ENCODE measurements around the gene UTS2B.

UTS2B gene

DNA sequence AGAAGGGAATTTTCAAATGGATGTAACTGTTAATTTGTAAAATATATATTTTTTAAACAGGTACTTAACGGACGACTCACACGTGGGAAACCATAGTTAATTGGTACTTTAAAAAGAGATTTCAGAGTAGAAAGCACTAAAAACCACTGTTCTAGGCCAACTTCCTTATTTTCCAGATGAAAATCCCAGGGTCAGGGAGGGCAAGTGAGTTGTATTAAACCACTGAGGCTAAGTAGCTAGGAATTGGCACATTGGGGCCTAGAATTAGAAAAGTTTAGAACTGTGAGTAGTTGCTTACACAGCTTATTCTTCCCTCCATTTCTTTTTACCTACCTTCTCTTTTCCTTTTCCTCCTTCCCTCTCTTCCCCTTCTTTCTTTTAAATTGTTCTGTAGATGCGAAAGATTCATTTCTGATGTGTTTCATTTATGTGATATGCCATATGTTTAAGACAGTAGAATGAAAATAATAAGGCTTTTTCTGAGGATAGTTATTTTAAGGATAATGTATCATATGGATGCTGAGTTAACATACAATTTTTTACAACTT lies 4.1 kb upstream of the UTS2B start:
- Mint-ChIP-seq H3K27me3 (ENCODE audit: low read depth, poor library complexity) (no peaks in the 10 kb centered on the region), H3K4me1 (peaks cover 39% of the 10 kb centered on the region), H3K4me3 (no peak overlapping the region), H3K9me3 (no peaks in the 10 kb centered on the region), H3K36me3 (ENCODE audit: low read depth) (no peaks in the 10 kb centered on the region), H3K27ac (no peak overlapping the region)
- TF ChIP-seq, protein P1, sequence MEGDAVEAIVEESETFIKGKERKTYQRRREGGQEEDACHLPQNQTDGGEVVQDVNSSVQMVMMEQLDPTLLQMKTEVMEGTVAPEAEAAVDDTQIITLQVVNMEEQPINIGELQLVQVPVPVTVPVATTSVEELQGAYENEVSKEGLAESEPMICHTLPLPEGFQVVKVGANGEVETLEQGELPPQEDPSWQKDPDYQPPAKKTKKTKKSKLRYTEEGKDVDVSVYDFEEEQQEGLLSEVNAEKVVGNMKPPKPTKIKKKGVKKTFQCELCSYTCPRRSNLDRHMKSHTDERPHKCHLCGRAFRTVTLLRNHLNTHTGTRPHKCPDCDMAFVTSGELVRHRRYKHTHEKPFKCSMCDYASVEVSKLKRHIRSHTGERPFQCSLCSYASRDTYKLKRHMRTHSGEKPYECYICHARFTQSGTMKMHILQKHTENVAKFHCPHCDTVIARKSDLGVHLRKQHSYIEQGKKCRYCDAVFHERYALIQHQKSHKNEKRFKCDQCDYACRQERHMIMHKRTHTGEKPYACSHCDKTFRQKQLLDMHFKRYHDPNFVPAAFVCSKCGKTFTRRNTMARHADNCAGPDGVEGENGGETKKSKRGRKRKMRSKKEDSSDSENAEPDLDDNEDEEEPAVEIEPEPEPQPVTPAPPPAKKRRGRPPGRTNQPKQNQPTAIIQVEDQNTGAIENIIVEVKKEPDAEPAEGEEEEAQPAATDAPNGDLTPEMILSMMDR (IDR thresholded peaks at IDR 0.05), result no peak
- no peak for DNase-seq

DNA sequence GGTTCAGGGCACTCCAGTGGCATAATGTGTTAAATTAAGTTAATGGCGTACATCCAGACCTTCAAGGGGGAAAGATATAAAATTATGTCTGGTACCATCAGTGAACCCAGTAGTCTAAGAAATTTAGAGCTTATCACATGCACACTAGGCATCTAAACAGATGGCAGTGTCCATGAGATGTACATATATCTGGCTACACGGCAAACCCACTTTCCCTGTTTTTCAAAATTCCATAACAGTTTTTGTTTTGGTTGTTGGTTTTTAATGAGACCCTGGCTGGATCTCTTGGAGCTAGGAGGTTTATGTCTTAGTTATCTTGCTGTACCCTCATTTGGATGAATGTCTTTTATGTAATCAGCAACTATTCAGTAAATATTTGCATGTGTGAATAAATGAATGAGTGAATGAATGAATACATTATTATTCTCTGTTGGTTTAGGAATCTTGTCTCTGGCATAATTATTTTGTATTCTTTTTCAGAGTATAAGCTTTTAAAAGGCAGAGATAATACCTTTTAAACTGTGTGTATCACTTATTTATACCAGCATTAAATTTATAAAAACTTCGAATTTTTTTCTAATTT lies 3.1 kb upstream of the UTS2B start:
- H3K27ac Mint-ChIP-seq, result no peak overlapping the region
- TF ChIP-seq, protein P1 (IDR thresholded peaks at IDR 0.05), result no peak
- no peaks in the 10 kb centered on the region for H3K36me3 Mint-ChIP-seq (ENCODE audit: low read depth)
- H3K4me1 Mint-ChIP-seq, result peaks cover 45% of the 10 kb centered on the region
- no peak for DNase-seq
- H3K27me3 Mint-ChIP-seq (ENCODE audit: low read depth, poor library complexity), result no peaks in the 10 kb centered on the region
- no peak overlapping the region for H3K4me3 Mint-ChIP-seq
- H3K9me3 Mint-ChIP-seq, result no peaks in the 10 kb centered on the region

DNA sequence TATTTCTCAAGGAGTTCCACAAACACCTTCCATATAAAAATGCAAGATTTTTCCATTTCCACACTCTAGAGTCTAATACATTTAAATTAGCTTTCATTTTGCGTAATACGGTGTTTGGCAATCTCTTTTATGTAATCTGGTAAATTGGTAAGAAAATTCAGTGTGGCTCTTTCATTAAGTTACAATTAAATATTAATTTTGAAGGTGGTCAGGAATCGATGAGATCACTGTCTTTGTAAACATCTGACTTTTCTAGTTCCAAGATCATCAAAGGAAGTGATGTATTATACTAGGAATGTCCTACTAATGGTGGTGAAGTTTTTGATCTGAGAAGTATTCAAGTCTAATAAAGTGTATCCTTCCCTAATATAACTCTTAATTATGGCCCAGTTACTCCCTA lies 1.1 kb upstream of the UTS2B start:
- no peaks in the 10 kb centered on the region for H3K9me3 Mint-ChIP-seq
- H3K4me3 Mint-ChIP-seq, result peak overlapping the region; percentile 93
- H3K4me1 Mint-ChIP-seq, result peaks cover 54% of the 10 kb centered on the region
- DNase-seq, result no peak
- no peaks in the 10 kb centered on the region for H3K27me3 Mint-ChIP-seq (ENCODE audit: low read depth, poor library complexity)
- TF ChIP-seq, protein P1 (IDR thresholded peaks at IDR 0.05), result no peak
- H3K27ac Mint-ChIP-seq, result peak overlapping the region; percentile 98
- no peaks in the 10 kb centered on the region for H3K36me3 Mint-ChIP-seq (ENCODE audit: low read depth)

DNA sequence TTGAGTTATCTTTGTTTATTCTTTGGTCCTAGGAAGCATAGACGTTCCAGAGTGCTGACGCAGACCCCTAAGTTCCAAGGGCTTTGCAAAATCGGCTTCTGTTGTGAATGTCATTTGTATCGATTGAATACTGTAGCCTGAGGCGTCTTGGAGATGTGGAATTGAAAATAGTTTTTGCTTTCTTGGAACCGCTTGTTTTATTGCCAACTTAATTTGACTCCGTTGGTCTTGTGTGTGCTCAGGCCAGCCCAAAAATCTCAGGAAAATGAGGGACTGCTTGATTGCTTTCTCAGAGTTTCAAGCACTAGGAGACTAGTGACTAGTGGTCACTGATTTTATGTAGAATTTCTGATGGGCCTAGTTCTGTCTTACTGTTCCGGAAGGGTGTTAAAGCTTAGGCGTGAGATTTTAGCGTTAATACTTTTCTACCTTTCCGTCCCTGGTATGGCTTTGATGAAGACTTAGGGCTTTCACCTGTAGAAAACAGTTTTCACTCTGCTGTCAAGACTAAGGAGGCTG lies 263 bp upstream of the UTS2B start:
- TF ChIP-seq, protein P1 (IDR thresholded peaks at IDR 0.05), result no peak
- DNase-seq, result no peak
- Mint-ChIP-seq H3K4me1 (peaks cover 54% of the 10 kb centered on the region), H3K4me3 (peak overlapping the region; percentile 93), H3K36me3 (ENCODE audit: low read depth) (no peaks in the 10 kb centered on the region), H3K27me3 (ENCODE audit: low read depth, poor library complexity) (no peaks in the 10 kb centered on the region), H3K9me3 (no peaks in the 10 kb centered on the region), H3K27ac (peak overlapping the region; percentile 98)

DNA sequence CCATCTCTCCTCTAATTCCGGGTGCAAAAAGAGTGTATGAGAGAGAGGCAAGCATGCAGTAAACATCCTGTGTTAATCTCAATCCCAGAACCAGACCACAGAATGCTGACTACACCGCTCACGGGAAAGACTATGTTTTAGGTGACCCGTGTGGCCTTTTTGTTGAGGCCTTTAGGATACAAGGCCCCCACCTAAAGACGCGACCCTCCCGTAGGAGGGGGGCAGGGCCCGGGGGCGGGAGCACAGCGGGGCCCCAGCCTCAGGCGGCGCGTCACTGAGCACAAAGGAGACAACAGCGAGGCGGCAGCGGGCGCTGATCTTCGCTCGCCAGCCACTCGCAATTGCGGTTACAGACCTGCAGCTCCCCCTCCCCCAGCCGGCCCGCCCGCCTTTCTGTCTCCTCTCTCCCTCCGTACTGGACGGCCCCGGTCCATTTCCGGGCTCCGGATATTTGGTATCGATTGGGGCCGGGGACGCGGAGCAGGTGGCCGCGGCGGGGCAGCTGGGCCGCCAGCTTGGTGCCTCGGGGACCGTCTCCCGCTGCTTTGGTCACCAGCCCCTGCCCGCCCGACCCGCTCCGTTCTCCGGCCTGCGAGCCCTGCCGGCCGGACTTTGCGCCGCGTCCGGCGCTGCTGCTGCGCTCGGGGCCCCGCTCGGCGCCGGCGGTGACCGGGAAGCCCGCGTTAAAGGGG lies 1.2 kb downstream of the UTS2B start, which contains the start of gene CCDC50:
TSS of gene CCDC50 (plus strand) at position 433 of the 692 bp plus-strand sequence. CDS start 281 bp downstream, outside the sequence.
- DNase-seq, result peak; percentile 78
- TF ChIP-seq, protein P1 (IDR thresholded peaks at IDR 0.05), result no peak

More for the DNA sequence above, 1.2 kb downstream of the UTS2B start, which contains the start of gene CCDC50:
- Mint-ChIP-seq H3K4me1 (peaks cover 47% of the 10 kb centered on the region), H3K27me3 (ENCODE audit: low read depth, poor library complexity) (no peaks in the 10 kb centered on the region), H3K36me3 (ENCODE audit: low read depth) (no peaks in the 10 kb centered on the region), H3K4me3 (peak within 1 kb of the TSS; percentile 93), H3K27ac (peak within 1 kb of the TSS; percentile 98), H3K9me3 (no peaks in the 10 kb centered on the region)
